Erythroblast (primary cell): ENCODE results near the gene TRPM3.
"Not testable (repeated sequence)": the region's sequence is repeated elsewhere in the genome, so short reads cannot be mapped to it uniquely, and the experiment has no call there.

Experiments
- DNase-seq, 2 experiments: peaks; one replicate each; lab custom pipeline; 2025; lab: John Stamatoyannopoulos, UW
- GATA1 ChIP-seq: IDR thresholded peaks from 2 replicates; pipeline ENCODE4 v1.6.1; 2011; ENCODE audit warnings: low read depth, mild to moderate bottlenecking, control low read depth, low read length, moderate library complexity
- POLR2A ChIP-seq: IDR thresholded peaks from 2 replicates; pipeline ENCODE4 v1.6.1; 2011; ENCODE audit warnings: mild to moderate bottlenecking, low read length

Gene TRPM3

DNA sequence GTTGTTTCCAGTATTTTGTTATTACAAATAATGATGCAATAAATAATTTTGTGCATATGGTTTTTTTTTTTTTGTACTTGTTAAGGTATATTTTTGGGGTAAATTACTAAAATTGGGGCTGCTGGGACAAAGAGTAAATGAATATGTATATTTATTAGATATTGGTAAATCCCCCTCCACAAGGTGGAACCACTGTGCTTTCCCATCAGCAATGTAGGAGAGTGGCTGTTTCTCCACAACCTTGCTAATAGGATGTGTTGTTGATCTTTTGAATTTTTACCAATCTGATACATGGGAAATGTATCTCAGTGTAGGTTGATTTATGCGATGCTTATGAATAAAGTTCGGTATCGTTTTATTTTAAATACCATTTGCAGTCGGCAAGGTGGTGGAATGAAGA is 118.1 kb downstream of the TRPM3 start:
- TF ChIP-seq POLR2A (no peak), GATA1 (no peak)

GRCh38 chr9:71001780-71002386 is 119.5 kb downstream of the TRPM3 start:
- no peak for TF ChIP-seq POLR2A
- no peak for TF ChIP-seq GATA1
- peak in 1 of 2 experiments; percentile 43 for DNase-seq

More for the DNA sequence above, 118.1 kb downstream of the TRPM3 start:
- no peak for DNase-seq

GRCh38 chr9:70998962-70999361 is 122.5 kb downstream of the TRPM3 start:
- no peak for DNase-seq
- TF ChIP-seq GATA1 (no peak), POLR2A (no peak)

DNA sequence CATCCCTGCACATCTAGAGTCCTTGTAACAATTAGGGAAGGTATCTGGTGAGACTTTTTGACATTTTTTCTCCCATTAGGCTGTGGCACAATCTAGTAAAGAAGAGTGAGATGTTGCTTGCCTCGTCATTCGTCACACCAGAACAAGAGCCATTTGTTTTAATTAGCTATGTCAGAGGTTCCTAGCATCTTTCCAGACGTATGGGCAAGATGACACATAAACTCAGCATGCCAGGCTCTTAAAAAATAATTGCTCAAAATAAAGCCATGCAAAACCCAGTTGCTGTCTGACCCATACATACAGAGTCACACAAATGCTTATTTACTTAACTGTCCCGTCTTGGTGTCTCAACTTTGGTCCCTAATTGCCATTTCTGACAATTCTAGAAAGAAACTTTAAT is 125.9 kb downstream of the TRPM3 start:
- DNase-seq = no peak
- TF ChIP-seq POLR2A = no peak

DNA sequence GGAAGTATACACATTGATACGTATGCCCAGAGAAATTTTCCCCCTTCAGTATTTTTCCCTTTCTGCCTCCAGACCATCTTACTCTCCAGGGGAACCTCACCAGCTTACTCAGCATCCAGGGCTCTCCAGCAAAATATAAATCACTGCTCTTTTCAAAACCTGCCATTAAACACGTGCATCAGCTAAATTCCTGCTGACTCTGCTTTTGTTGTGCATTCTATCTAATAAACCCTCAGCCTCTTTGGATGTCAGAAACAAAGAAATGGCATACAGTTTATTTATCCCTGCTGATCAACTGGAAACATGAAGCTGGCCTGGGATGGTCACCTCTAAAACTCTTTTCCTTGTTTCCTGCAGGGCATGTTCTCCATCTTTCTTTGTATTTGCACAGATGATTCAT is 126.8 kb downstream of the TRPM3 start:
- DNase-seq = no peak
- no peak for TF ChIP-seq GATA1
- TF ChIP-seq POLR2A = no peak

DNA sequence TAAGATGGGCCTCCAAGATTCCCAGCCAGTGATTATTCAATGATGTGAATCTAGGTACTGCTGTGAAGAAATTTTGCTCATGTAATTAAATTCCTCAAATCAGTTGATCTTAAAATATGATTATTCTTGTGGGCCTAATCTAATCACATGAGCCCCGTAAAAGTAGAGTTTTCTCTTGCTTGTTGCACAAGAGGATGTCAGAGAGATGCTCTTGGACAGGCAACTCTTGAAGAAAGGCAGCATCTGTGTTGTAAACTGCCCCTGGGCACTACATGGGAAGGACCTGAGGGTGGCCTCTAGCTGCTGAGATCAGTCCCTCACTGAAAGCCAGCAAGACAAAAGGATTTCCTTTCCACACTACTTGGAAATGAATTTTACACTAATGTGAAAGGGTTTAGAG is 132.9 kb downstream of the TRPM3 start:
- TF ChIP-seq POLR2A = no peak
- no peak for TF ChIP-seq GATA1
- no peak for DNase-seq

- TF ChIP-seq POLR2A = no peak
- TF ChIP-seq GATA1 = no peak
- no peak for DNase-seq
Measured at GRCh38 chr9:70987986-70988385, 133.4 kb downstream of the TRPM3 start.

DNA sequence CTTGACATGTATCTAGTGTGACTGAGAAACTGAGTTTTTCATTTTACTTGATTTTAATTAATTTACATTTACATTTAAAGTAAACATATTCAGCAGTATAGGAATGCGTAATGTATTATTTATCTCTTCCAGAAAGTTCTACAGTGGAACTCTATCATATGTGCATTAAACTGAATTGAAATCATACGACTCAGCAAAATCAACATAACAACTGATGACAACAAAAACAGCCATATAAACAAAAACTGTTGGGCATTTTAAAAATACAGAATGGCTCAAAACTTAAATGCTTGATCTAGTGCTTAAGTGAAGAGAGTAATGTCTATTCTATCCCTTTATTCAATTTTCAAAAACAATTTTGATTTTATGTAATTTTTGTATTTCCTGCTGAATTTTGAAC is 134.4 kb downstream of the TRPM3 start:
- no peak for TF ChIP-seq POLR2A
- TF ChIP-seq GATA1 = no peak
- DNase-seq = no peak

DNA sequence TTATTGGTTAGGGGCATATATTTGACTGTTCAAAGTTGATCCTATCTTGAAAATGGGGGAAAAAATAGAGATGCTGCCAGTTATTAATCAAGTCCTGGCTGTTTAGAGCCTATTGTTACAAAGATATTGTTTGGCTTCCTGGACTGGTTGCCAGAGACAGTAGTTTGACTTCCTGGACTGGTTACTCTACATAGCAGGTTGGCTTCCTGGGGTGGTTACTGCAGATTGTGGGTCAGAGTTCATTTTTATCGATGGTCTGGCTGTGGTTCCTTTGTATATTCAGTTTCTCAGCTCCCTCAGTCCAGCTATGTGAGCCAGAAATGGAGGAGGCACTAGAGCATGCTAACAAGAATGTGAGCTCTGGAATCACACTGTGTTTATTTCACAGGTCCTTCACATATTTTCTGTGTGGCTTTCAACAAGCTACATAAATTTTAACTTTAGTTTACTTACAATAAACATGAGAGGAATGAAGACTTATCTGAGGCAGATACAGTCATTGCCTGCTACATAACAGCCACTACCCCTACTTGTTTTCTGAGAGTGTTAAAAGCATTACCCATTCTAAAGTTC is 137.6 kb downstream of the TRPM3 start:
- no peak for DNase-seq
- TF ChIP-seq GATA1 (no peak), POLR2A (no peak)

- no peak for DNase-seq
Measured at GRCh38 chr9:70981312-70981711, 140.1 kb downstream of the TRPM3 start.

DNA sequence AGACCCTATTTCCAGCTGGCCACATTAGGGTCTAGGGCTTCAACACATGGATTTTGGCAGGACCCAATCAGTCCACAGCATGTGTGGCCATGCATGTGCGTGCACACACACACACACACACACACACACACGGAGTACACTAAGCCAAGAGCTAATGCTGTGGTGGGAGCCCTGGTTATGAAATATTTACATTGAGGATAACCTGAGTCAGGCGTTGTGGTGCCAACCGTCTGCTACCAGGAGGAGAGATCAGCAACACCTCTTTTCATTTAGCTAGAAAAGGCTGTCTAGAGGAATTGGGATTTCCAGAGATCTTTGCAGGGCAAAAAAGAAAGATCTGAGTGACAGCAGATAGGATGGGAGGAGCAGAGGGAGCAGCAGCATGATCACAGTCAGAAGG is 141.5 kb downstream of the TRPM3 start:
- DNase-seq = no peak
- TF ChIP-seq POLR2A = no peak
- TF ChIP-seq GATA1 = no peak

More at GRCh38 chr9:70981312-70981711, 140.1 kb downstream of the TRPM3 start:
- TF ChIP-seq POLR2A (no peak), GATA1 (no peak)

DNA sequence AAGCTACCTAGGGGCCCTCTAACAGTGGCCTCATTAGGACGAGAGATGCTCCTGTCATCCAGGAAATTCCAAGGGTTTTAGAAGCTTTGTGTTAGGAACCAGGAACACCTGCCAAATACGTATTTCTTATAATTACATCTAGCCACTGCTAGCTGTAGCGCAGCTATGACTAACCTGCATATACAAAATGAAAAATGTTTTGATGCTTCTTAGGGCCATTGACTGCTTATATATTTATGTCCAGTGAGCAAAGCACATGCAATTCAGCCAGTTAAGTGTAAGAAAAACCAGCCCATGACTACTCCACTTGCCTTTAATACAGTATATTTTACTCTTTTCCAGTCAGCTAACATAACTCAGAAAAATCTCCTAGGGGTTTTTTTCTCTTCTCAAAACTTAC is 143.3 kb downstream of the TRPM3 start:
- TF ChIP-seq GATA1 = no peak
- TF ChIP-seq POLR2A = no peak
- DNase-seq = no peak

DNA sequence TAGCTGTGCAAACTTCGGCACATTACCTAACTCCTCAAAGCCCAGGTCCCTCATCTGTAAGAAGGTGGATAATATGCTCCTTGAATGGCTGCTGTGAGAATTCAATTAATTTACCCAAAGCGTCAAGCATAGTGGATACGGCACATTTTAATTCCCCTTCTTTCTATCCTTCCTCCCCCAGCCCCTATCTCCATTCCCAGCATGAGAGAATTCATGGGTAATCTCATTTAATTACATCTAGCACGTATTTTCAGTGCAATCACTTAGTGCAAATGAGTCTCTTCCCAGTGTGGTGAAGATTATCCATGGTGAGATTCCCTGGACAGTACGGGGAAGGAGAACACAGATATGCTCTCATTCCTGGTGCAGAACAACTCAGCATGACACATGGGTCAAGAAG is 145.6 kb downstream of the TRPM3 start:
- no peak for TF ChIP-seq GATA1

DNA sequence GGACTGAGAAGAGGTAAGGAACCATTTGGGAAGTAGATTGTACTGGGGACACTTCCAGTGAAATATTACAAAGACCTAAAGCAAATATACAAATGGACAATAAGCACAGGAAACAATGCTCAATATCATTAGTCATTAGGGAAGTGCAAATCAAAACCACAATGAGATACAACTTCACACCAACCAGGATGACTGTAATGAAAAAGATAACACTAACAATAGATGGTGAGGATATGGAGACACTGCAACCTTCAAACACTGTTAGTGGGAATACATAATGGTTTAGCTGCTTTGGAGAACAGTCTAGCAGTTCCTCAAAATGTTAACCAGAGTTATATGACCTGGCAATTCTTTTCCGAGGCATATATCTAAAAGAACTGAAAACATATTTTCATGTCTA is 149.7 kb downstream of the TRPM3 start:
- DNase-seq = no peak
- TF ChIP-seq GATA1 (no peak), POLR2A (no peak)

More for the DNA sequence above, 145.6 kb downstream of the TRPM3 start:
- DNase-seq = no peak

DNA sequence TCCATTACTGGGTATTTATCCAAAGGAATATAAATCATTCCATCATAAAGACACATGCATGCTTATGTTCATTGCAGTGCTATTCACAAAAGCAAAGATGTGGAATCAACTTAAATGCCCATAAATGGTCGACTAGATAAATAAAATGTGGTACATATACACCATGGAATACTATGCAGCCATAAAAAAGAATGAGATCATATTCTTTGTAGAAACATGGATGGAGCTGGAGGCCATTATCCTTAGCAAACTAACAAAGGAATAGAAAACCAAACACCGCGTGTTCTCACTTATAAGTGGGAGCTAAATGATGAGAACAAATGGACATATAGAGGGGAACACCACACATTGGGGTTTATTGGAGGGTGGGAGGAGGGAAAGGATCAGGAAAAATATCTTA is 155.0 kb downstream of the TRPM3 start:
- DNase-seq = not testable (repeated sequence)

DNA sequence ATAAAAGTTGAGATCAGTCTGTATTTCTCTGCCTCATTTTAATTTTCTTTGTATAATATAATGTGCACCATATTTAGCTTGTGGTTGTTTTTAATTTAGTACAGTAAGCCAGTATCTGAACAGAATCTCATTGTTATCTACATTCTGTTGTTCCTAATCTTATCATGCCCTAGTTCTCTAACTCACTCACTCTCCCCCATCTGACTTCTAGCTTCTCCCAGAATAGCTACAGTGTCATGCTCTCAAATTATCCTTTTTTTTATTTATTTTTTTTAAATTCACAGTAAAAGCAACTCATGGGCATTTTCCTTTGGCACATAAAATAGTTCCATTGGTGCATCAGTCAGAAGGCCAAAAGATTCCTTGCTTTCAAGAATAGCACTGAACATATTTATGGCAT is 156.6 kb downstream of the TRPM3 start:
- no peak for TF ChIP-seq GATA1
- TF ChIP-seq POLR2A = no peak
- no peak for DNase-seq
